GM18508 (cell line): ENCODE data around the gene LOC128125822.
A peak's percentile ranks its signal among the peaks of the same experiment; 100 is the strongest.
"Not testable (repeated sequence)": the region's sequence is repeated elsewhere in the genome, so short reads cannot be mapped to it uniquely, and the experiment has no call there.

ENCODE experiments used
- ATAC-seq: cut with Tn5 transposase; IDR thresholded peaks from one replicate; pipeline ENCODE4 v1.9.1; 2021; ENCODE audit warnings: moderate number of reproducible peaks; ENCODE audit not compliant: insufficient read depth, unreplicated experiment

Gene LOC128125822

GRCh38 chr6:63579937-63580703, 7.8 kb downstream of the LOC128125822 start:
- no peak for ATAC-seq

GRCh38 chr6:63580704-63580961, 8.4 kb downstream of the LOC128125822 start:
- ATAC-seq, result no peak

GRCh38 chr6:63581355-63582013, 9.2 kb downstream of the LOC128125822 start:
- no peak for ATAC-seq

GRCh38 chr6:63582579-63583231, 10.4 kb downstream of the LOC128125822 start:
- ATAC-seq, result no peak

GRCh38 chr6:63584125-63584514, 11.8 kb downstream of the LOC128125822 start:
- no peak for ATAC-seq

- no peak for ATAC-seq
Observed at GRCh38 chr6:63584566-63584965, 12.3 kb downstream of the LOC128125822 start.

- not testable (repeated sequence) for ATAC-seq
Observed at GRCh38 chr6:63585652-63586051, 13.4 kb downstream of the LOC128125822 start.

- ATAC-seq, result no peak
Observed at GRCh38 chr6:63589952-63590411, 17.7 kb downstream of the LOC128125822 start.

- no peak for ATAC-seq
Observed at GRCh38 chr6:63592886-63593285, 20.6 kb downstream of the LOC128125822 start.

- ATAC-seq, result no peak
Observed at GRCh38 chr6:63597141-63598048, 25.1 kb downstream of the LOC128125822 start.

GRCh38 chr6:63598049-63599036, 26.1 kb downstream of the LOC128125822 start:
- ATAC-seq, result peak; percentile 100

- no peak for ATAC-seq
Observed at GRCh38 chr6:63599243-63599642, 27.0 kb downstream of the LOC128125822 start.

GRCh38 chr6:63600136-63600535, 27.9 kb downstream of the LOC128125822 start:
- ATAC-seq, result no peak

GRCh38 chr6:63609231-63609630, 37.0 kb downstream of the LOC128125822 start:
- ATAC-seq, result no peak

GRCh38 chr6:63610944-63611343, 38.7 kb downstream of the LOC128125822 start:
- no peak for ATAC-seq

GRCh38 chr6:63611560-63611959, 39.3 kb downstream of the LOC128125822 start:
- no peak for ATAC-seq

- ATAC-seq, result no peak
Observed at GRCh38 chr6:63615590-63615989, 43.3 kb downstream of the LOC128125822 start.
